Measurements from ENCODE around the gene OPA3.

GRCh38 chr19:45505151-45505995, 79.2 kb downstream of the OPA3 start:
- TF ChIP-seq CTCF (IDR thresholded peaks at IDR 0.05), result no peak
- no peak for TF ChIP-seq POLR2A (IDR thresholded peaks at IDR 0.05)

Measured in adrenal gland (tissue), 5 donors.